ENCODE results near the gene RARRES2.

RARRES2 gene

DNA sequence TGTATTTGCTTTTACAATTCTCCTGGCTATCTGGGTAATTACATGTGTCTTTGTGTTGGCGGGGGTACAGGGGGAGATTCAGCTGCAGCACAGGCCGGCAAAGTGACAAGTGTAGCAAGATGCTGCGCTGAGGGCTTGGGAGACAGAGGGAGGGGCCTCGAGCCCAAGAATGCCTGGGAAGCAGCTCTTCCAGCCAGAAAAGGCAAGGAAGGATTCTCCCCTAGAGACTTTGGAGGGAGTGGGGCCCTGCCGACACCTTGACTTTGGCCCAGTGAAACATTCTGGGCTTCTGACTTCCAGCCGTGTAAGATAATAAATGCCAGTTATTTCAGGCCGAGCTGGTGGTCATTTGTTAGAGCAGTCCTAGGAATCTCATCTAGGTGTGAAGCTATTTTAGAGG, 20.0 kb upstream of the RARRES2 start:
- DNase-seq, result no peak

DNA sequence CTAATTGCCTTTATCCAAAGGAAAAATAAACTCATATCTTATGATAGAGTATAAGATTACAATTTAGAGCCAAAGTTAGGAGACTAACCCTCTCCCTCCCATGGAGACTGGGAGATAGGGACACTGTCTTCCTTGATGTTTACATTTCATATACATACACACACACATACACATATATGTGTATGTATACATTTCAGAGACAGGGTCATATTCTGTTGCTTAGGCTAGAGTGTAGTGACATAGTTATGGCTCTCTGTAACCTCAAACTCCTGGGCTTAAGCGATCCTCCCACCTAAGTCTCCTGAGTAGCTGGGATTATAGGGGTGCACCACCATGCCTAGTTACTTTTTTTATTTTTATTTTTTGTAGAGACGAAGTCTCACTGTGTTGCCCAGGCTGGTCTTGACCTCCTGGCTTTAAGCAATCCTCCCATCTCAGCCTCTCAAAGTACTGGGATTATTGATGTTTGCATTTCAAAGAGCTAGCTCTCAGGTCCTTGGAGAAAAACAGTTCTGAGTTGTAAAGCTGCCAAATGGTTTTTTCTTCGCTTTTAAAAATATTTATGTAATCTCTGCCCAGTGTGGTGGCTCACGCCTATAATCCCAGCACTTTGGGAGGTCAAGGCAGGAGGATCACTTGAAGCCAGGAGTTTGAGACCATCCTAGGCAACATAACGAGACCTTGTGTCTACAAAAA, 19.1 kb upstream of the RARRES2 start:
- DNase-seq, result no peak

DNA sequence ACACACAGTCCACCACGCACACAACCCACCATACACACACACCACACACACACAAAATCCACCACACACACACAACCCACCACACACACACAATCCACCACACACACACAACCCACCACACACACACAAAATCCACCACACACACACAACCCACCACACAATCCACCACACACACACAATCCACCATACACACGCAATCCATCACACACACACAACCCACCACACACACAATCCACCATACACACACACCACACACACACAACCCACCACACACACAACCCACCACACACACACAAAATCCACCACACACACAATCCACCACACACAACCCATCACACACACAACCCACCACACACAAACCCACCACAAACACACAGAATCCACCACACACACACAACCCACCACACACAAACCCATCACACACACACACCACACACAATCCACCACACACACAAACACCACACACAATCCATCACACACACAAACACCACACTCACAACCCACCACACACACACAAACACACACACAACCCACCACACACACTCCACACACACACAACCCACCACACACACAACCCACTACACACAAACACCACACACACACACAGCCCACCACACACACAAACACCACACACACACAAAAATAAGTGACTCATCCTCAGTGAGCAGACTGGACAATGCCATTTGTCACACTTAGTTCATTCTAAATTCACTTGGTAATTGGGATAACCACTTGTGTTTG, 18.4 kb upstream of the RARRES2 start:
- DNase-seq, result no peak

DNA sequence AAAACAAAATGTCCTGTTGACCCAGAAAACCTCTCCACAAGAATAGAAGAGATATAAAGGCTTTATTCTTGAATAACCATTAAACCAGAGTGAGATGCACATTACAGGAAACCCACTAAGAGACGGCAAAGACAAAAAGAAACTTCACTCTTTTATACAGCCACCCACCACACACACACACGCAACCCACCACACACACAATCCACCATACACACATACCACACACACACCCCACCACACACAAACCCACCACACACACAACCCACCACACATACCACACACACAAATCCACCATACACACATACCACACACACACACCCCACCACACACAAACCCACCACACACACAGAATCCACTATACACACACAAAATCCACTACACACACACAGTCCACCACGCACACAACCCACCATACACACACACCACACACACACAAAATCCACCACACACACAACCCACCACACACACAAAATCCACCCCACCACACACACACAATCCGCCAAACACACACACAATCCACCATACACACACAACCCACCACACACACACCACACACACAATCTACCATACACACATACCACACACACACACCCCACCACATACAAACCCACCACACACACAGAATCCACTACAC, 17.7 kb upstream of the RARRES2 start:
- no peak for DNase-seq

DNA sequence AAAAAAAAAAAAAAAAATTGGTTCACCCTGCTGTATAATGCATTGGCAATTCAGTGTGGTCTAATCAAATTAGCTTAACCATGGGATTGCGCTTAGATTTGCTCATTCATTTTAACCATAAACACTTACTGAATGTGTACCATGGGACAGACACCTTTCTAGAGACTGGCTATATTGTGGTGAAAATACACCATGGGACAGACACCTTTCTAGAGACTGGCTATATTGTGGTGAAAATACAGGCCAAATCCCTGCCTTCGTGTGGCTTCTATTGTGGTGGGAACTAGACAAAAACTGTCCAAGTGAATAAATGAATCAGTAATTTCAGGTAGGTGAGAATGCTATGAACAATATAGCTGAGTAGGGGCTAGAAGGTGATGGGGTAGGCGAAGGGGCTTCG, 17.0 kb upstream of the RARRES2 start:
- DNase-seq, result no peak

DNA sequence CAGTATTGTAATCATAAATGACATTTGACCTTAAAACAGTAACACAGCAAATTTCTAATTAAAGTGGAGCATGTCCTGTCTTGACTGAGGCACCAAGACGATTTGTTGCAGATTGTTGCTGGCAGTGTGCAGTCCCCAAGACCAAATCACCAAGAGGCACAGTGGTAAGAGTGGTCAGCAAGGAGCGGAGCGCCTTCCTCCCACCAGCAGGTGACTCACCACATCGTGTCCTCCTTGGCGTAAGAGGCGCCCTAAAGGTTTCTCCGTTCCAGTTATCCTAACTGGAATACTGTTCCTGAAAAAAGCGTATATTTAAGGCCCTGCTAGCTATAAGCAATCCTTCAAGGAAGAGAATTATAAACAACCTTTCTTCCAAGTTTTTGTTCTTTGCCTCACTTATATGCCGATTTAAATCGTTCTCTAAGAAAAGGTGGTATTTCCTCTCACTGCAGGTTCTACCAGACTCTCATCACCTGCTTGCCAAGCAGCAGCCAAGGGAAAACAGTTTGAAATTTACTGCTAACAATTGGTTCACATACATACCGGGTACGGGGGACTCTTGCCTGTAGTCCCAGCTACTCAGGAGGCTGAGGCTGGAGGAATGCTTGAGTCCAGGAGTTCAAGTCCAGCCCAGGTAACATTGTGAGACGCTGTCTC, 16.5 kb upstream of the RARRES2 start:
- DNase-seq, result no peak

DNA sequence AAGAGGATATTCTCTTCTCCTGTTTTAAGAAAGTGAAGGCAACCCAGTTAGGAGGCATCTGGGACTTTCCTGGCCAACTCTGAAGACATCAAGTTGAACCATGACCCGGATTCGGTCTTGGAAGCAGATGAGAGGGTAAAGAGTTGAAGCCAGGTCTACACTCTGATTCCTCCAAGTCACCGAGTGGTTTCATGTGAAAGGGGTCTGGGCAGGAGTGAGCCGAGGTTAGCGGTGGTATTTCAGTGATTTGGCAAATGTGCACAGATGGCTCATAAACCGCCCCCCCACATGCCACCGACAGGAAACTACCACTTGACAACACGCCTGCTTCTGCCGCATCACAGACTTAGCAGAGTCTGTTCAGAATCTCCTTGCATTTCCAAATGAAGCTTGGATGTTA, 15.8 kb upstream of the RARRES2 start:
- peak; percentile 68 for DNase-seq

DNA sequence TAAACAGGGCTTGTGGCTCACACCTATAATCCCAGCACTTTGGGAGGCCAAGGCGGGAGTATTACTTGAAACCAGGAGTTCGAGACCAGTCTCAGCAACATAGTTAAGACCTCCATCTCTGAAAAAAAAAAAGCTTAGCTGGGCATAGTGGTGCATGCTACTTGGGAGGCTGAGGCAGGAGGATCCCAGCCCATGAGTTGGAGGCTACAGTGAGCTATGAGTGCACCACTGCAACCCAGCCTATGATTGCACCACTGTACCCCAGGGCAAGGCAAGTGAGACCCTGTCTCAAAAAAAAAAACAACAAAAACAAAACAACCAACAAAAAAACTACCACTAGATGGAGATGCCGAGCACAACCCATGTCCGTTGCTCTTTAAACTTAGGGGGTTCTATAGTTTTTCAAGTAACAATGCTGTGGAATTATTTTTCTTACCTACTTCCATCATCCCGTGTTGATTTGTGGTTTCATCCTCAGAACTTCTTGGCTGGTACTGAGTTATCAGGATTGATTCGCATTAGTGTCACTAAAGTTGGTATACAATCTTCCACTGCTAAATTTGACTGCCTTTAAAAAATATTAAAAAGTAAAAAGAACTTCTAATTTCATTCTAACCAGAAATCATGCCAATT, 15.0 kb upstream of the RARRES2 start:
- no peak for DNase-seq

DNA sequence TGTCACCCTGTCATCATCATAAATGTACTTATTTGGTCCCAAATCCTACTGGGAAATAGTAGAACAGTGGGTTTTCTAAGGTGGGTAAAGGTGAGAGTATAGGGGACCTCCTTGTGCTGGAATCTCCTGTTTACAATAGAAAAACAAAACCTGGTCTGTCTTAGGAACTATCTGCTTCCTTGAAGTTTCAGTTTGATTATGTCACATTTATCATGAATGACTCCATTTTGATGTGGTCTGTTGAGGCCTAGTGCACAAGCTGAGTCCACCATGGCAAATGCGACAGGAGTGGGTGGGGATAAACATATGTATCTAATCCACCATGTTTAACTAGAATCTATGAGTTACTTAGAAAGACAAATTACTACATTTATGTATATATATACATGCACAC, 14.2 kb upstream of the RARRES2 start:
- no peak for DNase-seq

DNA sequence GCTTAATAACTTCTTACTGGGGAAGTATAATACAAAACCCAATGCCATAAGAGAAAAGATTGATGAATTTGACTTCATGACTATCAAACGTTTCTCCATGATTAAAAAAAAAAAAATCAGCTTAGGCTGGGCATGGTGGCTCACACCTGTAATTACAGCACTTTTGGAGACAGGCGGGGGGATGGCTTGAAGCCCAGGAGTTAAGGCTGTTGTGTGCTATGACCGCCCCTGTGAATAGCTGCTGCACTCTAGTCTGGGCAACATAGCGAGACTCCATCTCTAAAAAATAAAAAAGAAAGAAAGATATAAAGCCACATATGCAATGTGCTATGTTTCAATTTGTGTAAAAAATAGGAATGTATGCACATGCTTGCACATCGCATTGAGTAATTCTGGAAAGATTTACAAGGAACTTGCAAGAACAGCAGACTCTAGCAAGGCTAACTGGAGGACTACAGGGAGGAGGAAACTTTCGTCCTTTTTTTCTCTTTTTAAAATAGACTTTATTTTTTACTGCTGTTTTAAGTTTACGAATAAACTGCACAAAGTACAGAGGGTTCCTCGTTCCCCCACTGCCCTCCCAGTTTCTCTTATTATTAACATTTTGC, 10.3 kb upstream of the RARRES2 start:
- no peak for DNase-seq

DNA sequence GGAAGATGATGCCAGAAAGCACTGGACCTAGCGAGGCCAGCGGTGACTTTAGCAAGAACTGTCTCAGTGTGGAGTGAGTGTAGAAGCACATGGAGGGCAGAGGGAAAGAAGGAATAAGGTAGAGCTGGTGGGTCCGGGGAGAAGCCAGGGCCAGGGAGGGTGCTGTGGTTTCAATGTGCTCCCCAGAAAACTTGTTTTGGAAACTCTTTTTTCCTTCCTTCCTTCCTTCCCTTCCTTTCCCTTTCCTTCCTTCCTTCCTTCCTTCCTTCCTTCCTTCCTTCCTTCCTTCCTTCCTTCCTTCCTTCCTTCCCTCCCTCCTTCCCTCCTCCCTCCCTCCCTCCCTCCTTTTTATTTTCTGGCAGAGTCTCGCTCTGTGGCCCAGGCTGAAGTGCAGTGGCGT, 5.5 kb upstream of the RARRES2 start:
- no peak for DNase-seq

DNA sequence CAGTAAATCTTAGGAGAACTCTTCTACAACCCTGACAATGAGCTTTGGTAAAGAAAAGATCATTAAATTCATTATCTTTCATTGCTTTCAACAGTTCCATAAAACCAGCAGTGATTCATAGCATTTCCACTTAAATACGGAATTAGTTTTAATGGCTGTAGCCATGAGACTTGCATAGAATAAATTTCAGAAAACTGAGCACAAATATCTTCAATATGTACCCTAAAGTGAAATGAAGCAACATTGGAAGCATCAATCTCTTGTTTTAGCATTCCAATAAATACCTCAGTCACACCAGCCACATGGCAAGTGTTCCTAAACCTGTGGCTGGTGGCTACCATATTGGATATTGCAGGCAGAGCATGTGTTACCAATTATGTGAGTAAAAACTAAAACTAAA, 3.6 kb upstream of the RARRES2 start:
- no peak for DNase-seq

DNA sequence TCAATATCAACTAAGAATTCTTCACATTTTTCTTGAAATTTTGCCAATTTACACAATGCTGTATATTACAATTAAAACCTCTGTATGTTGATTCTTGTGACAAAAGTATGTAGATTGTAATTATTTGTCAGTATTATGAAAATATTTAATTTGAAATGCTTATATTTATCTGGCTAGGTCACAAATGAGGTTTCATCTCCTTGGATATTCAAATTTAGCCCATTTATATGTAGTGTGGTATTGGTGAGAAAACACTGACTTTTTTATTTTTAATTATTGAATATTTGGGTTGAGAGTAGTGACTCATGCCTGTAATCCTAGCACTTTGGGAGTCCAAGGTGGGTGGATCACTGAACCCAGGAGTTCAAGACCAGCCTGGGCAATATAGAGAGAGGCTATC, 2.9 kb upstream of the RARRES2 start:
- no peak for DNase-seq

DNA sequence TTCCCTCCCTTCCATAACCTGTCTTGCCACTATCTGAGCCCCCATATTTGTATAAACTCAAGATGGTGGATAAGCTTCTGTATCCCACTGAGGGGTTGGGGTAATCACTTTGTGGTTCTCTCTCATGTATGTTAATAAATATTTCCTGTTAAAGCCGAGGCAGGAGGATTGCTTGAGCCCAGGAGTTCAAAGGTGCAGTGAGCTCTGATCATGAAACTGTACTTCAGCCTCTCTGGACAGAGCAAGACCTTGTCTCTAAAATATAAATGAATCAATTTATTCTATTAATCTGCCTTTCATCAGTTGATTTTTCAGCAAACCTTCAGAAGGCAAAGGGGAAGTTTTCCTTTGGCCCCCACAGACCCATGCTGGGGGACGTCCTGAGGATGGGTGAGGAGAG, 1.8 kb upstream of the RARRES2 start:
- DNase-seq, result no peak

DNA sequence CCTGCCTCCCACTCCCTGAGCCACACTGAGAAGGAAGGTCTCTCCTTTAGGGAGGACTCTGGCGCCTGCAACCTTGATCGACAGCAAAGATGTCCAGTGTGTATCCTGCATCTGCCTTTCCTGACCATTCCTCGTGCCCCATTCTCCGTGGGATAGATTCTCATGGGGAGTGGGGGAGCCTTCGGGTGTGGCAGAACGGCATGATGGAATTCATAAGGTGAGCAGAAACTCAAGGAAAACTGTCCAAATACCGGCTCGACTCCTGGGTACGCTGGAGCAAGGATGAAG, 636 bp upstream of the RARRES2 start:
- no peak for DNase-seq

DNA sequence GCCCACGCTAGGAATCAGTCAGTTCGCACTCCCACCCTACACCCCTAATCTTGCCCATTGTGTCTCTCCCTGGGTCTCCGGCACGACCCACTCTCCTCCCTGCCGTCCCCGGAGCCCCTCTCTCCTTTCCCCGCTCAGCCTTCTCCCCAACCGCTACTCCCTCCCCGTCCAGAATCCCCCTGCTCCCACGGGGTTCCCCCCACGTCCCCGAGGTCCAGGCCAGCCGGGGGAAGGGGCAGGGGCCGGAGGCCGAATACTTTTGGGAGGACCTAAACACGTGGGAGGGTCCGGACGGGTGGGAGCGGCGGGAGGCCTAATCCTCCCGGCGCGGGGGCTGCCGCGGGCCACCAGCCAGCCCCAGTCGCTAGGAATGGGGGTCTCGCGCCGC, 560 bp downstream of the RARRES2 start:
- DNase-seq, result no peak

DNA sequence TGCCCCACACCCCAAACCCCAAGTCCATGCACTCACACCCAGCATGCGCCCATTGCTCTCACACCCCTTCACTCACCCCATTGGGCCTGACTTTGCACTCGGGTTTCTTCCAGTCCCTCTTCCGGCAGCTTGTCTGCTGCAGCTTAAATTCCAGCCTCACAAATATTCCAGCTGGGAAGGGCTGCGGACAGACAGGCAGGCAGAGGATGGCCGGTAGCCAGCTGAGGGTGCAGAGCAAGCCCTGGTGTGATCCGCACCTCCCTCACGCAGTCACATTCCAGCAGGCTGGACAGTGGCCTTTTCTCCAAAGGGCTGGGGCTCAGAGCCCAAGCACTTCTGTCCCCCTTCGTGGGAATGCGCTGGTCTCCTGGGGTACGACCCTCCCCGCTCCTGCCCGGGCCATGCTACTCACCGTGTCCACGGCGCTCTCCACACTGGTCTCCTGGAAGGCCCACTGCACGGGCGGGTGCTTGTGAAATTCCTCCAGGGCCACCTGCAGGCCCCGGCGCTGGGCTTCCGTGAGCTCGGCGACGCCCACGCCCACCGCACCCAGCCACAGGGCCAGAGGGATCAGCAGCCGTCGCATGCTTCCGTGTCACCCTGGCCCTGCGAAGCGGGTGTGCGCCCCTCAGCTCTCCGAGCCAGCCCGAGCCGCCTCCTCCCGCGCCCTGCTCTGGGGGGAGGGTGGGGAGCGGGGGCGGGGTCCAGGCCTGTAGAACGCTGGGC, 1.2 kb downstream of the RARRES2 start:
- DNase-seq, result no peak

DNA sequence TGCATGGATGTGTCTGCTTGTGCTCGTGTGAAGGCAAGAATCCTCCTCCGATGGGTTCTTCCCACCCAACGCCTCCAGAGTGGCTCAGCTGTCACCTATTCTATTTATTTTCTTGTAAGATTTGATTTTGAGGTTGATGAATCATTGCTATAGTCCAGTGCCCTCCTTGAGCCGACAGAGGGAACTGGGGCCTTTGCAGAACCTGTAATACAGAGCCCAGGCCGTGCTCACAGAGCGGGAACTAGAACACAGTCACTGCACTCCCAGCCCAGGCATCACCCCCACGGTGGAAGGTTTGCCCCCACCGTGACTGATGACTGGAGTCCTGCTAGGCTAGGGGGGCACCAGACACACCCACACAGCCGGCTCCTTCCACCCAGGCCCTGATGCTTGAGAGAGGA, 2.0 kb downstream of the RARRES2 start:
- no peak for DNase-seq

DNA sequence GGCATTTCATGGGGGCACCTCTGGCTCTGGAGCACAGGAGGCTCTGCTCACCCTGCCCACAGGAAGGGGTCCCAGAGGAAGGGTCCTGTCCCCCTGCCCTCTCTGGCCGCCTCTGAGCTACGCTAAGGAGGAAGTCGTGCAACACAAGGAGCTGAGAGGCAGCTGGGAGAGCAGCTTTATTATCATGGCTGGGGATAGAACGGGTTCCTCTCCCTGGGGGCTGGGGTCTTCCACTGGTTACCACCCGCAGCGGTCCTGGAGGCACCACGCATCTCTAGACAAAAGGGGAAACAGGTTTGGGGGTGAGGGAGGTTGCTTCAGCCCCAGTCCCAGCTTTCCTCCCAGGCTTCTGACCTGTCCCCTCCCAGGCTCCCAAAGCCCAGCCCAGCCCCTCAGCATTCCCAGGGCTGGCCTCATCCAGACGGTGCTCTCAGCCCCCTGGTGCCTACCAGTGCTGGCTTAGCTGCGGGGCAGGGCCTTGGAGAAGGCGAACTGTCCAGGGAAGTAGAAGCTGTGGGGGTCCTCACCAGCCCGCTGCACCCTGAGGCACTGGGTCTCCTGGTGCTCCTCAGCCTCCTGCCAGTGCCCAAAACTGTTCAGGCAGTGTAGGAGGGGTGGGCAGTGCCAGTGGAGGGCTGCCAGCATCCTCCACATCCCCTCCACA, 3.1 kb downstream of the RARRES2 start:
- no peak for DNase-seq

DNA sequence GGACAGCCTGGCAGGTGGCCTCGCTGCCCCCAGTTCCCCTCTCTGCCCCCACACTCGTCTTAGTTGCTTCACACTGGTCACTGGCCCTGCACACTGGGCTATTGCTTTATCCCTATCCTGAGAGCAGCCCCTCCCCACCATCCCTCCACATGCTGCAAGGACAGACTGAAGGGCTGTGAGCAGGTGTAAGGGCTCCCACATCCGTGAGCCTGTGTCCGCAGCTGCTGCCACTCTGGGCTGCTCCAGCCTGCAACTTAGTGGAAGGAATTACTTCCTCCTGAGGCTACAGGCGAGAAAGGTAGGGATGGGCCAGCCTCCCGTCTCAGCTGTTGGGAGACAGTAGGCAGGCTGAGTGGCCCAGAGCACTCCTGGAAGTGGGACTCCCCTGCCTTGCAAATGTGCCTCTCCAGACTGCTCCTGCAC, 3.8 kb downstream of the RARRES2 start:
- DNase-seq, result no peak

DNA sequence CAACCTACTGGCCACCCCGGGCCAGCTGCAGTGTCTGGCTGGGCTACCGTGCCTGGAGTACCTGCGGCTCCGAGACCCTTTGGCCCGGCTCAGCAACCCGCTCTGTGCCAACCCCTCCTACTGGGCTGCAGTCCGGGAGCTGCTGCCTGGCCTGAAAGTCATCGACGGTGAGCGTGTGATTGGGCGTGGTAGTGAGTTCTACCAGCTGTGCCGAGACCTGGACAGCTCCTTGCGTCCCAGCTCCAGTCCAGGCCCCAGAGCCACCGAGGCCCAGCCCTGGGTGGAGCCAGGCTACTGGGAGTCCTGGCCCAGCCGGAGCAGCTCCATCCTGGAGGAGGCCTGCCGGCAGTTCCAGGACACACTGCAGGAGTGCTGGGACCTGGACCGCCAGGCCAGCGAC, 4.2 kb downstream of the RARRES2 start:
- no peak for DNase-seq

DNA sequence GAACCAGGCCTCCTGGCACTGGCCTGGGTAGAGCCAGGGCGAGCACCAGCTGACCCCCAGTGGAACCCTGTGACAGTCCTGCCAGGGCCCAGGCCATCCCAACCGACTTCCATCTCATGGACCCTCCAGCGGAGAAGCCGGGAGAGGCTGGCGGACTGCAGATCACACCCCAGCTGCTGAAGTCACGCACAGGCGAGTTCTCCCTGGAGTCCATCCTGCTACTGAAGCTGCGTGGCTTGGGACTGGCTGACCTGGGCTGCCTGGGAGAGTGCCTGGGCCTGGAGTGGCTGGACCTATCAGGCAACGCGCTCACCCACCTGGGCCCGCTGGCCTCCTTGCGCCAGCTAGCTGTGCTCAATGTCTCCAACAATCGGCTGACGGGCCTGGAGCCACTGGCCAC, 4.7 kb downstream of the RARRES2 start:
- no peak for DNase-seq

All from activated naive CD4-positive, alpha-beta T cell treated with Interleukin-2 at 50 U/mL for 16 hours (primary cell).